GM23338 (cell line): ENCODE data around the gene ATOH7.

Source experiments
- CREB1 ChIP-seq: fragments of 250-450 bp; sonication (Bioruptor Pico); IDR thresholded peaks from 2 replicates; pipeline ENCODE4 v1.5.0; 2020; ENCODE audit warnings: low read depth, mild to moderate bottlenecking, moderate library complexity
- CTCF ChIP-seq, 2 experiments: fragments of 200-600 bp in 1 of 2; sonication (generic) in 1 of 2; conservative IDR thresholded peaks; 2 replicates each; pipeline versions ENCODE4 v1.5.1 to v1.6.1; 2016 to 2017; ENCODE audit warnings: antibody characterized with exemption in 2 of 2, low read depth in 2 of 2, mild to moderate bottlenecking in 2 of 2, moderate library complexity in 1 of 2
- ETS1 ChIP-seq: IDR thresholded peaks from 2 replicates; pipeline ENCODE4 v1.6.1; 2016; ENCODE audit warnings: antibody characterized with exemption
- EZH2 ChIP-seq: fragments of 200-600 bp; sonication (generic); IDR thresholded peaks from one replicate; pipeline ENCODE4 v1.8.0; 2017; ENCODE audit warnings: antibody characterized with exemption, mild to moderate bottlenecking, low read depth; ENCODE audit not compliant: unreplicated experiment
- EZH2phosphoT487 ChIP-seq: fragments of 200-600 bp; sonication (generic); IDR thresholded peaks from one replicate; pipeline ENCODE4 v1.8.1; 2018; ENCODE audit warnings: antibody characterized with exemption; ENCODE audit not compliant: unreplicated experiment
- NANOG ChIP-seq: IDR thresholded peaks from 2 replicates; pipeline ENCODE4 v1.6.1; 2016; ENCODE audit warnings: antibody characterized with exemption, borderline replicate concordance
- POLR2AphosphoS5 ChIP-seq: IDR thresholded peaks from 2 replicates; pipeline ENCODE4 v1.6.1; 2016; ENCODE audit warnings: antibody characterized with exemption, low read depth
- REST ChIP-seq: IDR thresholded peaks from one replicate; pipeline ENCODE4 v1.6.1; 2018; ENCODE audit warnings: antibody characterized with exemption; ENCODE audit not compliant: unreplicated experiment
- ZNF114 ChIP-seq: fragments of 250-450 bp; sonication (Bioruptor Pico); IDR thresholded peaks from 2 replicates; pipeline ENCODE4 v1.5.0; 2020; ENCODE audit warnings: mild to moderate bottlenecking, moderate library complexity

GRCh38 chr10:68231106-68231816, 652 bp downstream of the ATOH7 start:
- TF ChIP-seq REST (no peak), CTCF (conservative IDR thresholded peaks at IDR 0.05; ENCODE audit: low read depth in 2 of 2) (peak in 1 of 2 experiments; percentile 32; a peak in 2 of 4 replicates), EZH2phosphoT487 (no peak), ETS1 (no peak), POLR2AphosphoS5 (peak; percentile 54), EZH2 (no peak), NANOG (no peak), CREB1 (0 out of 2 replicates have a peak, but pooled peaks have one; percentile 36), ZNF114 (CRISPR knock-in tag) (no peak)
